ENCODE data around the gene ARHGAP21.

ARHGAP21 gene

GRCh38 chr10:24722131-24722675, 1.5 kb downstream of the ARHGAP21 start:
- no peak for DNase-seq

- DNase-seq: no peak
These were observed 2.2 kb downstream of the ARHGAP21 start for GRCh38 chr10:24721229-24722106.

- DNase-seq: no peak
These were observed 3.6 kb downstream of the ARHGAP21 start for GRCh38 chr10:24720096-24720495.

GRCh38 chr10:24718031-24718855, 5.4 kb downstream of the ARHGAP21 start:
- DNase-seq: no peak

GRCh38 chr10:24716295-24716694, 7.4 kb downstream of the ARHGAP21 start:
- DNase-seq: no peak

GRCh38 chr10:24715246-24715769, 8.4 kb downstream of the ARHGAP21 start:
- no peak for DNase-seq

GRCh38 chr10:24713086-24713485, 10.6 kb downstream of the ARHGAP21 start:
- DNase-seq: no peak

- no peak for DNase-seq
These were observed 12.2 kb downstream of the ARHGAP21 start for GRCh38 chr10:24711465-24711864.

GRCh38 chr10:24708081-24708480, 15.6 kb downstream of the ARHGAP21 start:
- DNase-seq: no peak

- DNase-seq: no peak
These were observed 16.2 kb downstream of the ARHGAP21 start for GRCh38 chr10:24707445-24707844.

GRCh38 chr10:24706479-24707118, 17.1 kb downstream of the ARHGAP21 start:
- DNase-seq: no peak

- DNase-seq: no peak
These were observed 20.0 kb downstream of the ARHGAP21 start for GRCh38 chr10:24703700-24704099.

GRCh38 chr10:24701447-24701846, 22.2 kb downstream of the ARHGAP21 start:
- DNase-seq: no peak

- DNase-seq: no peak
These were observed 22.7 kb downstream of the ARHGAP21 start for GRCh38 chr10:24700948-24701347.

- DNase-seq: no peak
These were observed 25.4 kb downstream of the ARHGAP21 start for GRCh38 chr10:24698270-24698669.

GRCh38 chr10:24697080-24697479, 26.6 kb downstream of the ARHGAP21 start:
- no peak for DNase-seq

GRCh38 chr10:24695452-24695851, 28.2 kb downstream of the ARHGAP21 start:
- DNase-seq: no peak

GRCh38 chr10:24694086-24694485, 29.6 kb downstream of the ARHGAP21 start:
- no peak for DNase-seq

- no peak for DNase-seq
These were observed 32.6 kb downstream of the ARHGAP21 start for GRCh38 chr10:24690961-24691512.

GRCh38 chr10:24685958-24686540, 37.6 kb downstream of the ARHGAP21 start:
- DNase-seq: no peak

GRCh38 chr10:24683554-24683953, 40.1 kb downstream of the ARHGAP21 start:
- DNase-seq: no peak

- DNase-seq: no peak
These were observed 42.1 kb downstream of the ARHGAP21 start for GRCh38 chr10:24681572-24682088.

Measured in NCI-H774 (cell line).